ENCODE measurements around the gene LIPT1.
"Not testable (repeated sequence)": the region's sequence is repeated elsewhere in the genome, so short reads cannot be mapped to it uniquely, and the experiment has no call there.

LIPT1 gene

GRCh38 chr2:99180755-99181623, 26.2 kb downstream of the LIPT1 start, which contains the start of the genes MITD1 and MRPL30:
MITD1 (minus strand) TSS chr2:99181058; CDS start chr2:99180981, 77 bp downstream.
MRPL30 (plus strand) TSS chr2:99181184; CDS start chr2:99186204, 5,020 bp downstream.
- peak; percentile 97 for DNase-seq

GRCh38 chr2:99181624-99182000, 26.8 kb downstream of the LIPT1 start:
- peak; percentile 9 for DNase-seq

GRCh38 chr2:99183025-99183424, 28.3 kb downstream of the LIPT1 start:
- no peak for DNase-seq

GRCh38 chr2:99184811-99185210, 30.0 kb downstream of the LIPT1 start:
- no peak for DNase-seq

- no peak for DNase-seq
Observed at GRCh38 chr2:99187011-99187410, 32.2 kb downstream of the LIPT1 start.

- no peak for DNase-seq
Observed at GRCh38 chr2:99188357-99188756, 33.6 kb downstream of the LIPT1 start.

GRCh38 chr2:99190548-99190947, 35.8 kb downstream of the LIPT1 start:
- no peak for DNase-seq

- DNase-seq, result not testable (repeated sequence)
Observed at GRCh38 chr2:99192364-99192763, 37.6 kb downstream of the LIPT1 start.

GRCh38 chr2:99198103-99198841, 43.5 kb downstream of the LIPT1 start:
- no peak for DNase-seq

GRCh38 chr2:99200076-99200800, 45.5 kb downstream of the LIPT1 start:
- peak; percentile 29 for DNase-seq

- DNase-seq, result no peak
Observed at GRCh38 chr2:99201959-99202678, 47.4 kb downstream of the LIPT1 start.

GRCh38 chr2:99205491-99205890, 50.7 kb downstream of the LIPT1 start:
- DNase-seq, result no peak

All from suppressor macrophage treated with lipopolysaccharide for 4 hours (primary cell).